Thyroid gland (tissue), 4 donors: ENCODE results near the gene SMIM35.

Source experiments
- CTCF ChIP-seq, 6 experiments: fragments of 200-600 bp in 3 of 6; fragments of 450-650 bp in 3 of 6; sonication (generic) in 3 of 6; IDR thresholded peaks; one replicate each; pipeline ENCODE4 v1.5.1; 2016 to 2019; ENCODE audit warnings: antibody characterized with exemption in 6 of 6, mild to moderate bottlenecking in 2 of 6, inconsistent platforms in 1 of 6, moderate library complexity in 1 of 6
- POLR2A ChIP-seq, 2 donors: fragments of 450-650 bp; IDR thresholded peaks; one replicate each; pipeline ENCODE4 v1.6.1; 2017; ENCODE audit warnings: antibody characterized with exemption in 2 of 2, mild to moderate bottlenecking in 2 of 2, moderate library complexity in 1 of 2

DNA sequence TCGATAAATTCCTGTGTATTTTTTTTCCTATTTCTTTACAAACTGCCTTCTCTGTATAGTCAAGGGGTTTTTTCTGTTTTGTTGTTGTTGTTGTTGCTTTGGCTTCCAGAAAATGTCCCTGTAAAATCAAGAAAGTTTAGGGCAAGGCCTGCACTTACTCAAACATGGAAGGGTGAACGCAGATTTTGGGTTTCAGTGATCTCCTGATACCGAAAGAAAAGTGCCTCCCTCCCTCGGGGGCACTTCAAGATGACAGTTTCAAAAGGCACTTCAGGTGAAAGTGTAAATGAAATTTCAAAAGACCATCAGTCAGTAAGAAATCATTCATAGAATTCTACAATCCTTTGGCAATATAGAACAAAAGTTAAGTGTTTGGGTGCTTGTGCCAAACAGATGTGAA, 53.3 kb downstream of the SMIM35 start:
- TF ChIP-seq CTCF (IDR thresholded peaks at IDR 0.05) (no peak), POLR2A (IDR thresholded peaks at IDR 0.05) (no peak)
